COLO668 (cell line): ENCODE data around the gene PLAC1.

Experiments
- DNase-seq: peaks from one replicate; lab custom pipeline; 2025; ENCODE audit not compliant: unreplicated experiment; lab: John Stamatoyannopoulos, UW

The PLAC1 gene

DNA sequence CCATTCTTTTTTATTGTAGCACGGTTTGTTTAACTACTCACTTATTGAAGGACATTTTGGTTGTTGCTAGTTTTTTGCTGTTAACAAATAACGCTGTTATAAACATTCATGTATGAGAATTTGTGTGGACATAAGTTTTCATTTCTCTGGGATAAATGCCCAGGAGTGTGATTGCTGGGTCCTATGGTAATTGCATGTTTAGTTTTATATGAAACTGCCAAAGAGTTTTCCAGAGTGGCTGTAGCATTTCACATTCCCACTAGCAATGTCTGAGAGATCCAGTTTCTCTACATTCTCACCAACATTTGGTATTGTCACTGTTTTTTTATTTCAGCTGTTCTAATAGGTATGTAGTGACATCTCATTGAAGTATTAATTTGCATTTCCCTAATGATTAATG is 66.8 kb downstream of the PLAC1 start:
- no peak for DNase-seq

DNA sequence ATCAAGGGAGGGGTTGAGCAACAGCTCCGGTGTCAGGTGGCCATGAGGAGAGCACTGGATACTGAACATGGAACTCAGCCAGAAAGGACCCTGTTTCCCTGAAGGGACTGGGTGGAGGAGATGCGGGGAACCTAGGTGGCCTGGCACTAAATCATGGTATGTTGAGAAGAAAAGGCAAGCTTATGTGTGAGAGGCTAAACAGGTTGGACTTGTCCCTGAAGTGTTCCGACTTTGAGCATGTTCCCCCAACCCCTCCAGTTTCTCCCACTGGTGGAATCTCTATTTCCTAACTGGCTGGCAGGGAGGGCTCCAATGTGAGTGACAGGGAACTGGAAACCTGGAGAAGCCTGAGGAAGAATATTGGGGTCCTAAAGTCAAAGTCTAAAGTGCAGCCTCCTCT is 69.5 kb downstream of the PLAC1 start:
- no peak for DNase-seq

DNA sequence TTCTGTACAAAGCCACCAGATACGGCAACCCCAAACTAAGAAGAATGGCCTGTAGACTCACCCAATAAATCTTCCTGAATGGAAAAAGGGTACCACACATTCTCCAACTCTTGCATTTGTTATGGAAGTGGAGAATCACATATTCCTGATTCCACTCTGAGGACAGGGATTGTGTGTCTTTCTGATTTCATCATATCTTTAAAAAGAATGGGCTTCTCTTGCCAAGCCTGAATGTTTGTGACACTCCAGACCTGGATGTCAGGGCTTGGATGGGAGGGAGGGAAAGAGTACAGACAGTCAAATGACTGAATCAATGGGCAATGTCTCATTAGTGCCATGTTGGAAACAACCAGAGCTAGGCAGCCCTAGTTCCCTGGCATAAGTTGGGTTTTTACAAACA is 77.4 kb downstream of the PLAC1 start:
- DNase-seq = no peak

- DNase-seq = no peak
Measured at GRCh38 chrX:134573683-134574035, 84.6 kb downstream of the PLAC1 start.

DNA sequence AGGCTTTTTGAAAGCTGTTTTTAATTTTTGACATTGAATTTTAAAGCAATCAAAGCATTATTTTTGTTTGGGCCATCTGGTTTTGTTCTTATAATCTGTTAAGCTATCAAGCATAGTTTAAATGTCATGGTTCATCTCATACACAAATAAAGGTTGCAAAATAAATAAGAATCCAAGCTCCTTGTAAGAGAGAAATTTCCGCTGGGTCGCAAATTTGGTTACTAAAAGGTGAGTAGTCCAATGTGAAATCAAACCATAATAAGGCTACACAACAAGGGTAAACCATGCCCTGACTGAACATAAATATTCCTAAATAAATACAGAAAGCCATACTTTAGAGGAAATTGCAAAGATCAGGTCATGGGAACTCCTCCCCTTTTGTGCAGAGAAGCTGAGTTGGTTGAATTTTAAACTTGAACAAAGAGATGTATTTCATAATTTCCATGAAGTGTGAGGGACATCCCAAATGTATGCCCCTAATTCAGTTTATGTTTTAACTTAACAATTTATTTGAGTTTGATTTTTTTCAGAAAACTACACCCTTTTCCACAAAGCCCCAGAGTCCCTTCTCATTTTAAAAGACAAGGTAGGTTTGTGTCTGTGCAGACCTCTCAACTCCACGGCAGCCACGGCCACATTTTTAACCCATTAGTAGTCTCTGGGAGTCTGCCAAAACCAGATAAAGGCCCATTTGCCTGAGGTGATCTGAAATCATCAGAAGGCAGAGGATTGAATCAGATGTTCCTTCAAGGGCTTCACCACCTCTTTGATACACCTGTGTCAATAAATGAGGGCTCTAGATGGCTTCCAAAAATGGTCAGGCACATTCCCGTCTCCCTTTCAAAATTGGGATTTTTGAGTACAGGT is 85.2 kb downstream of the PLAC1 start:
- DNase-seq = no peak

GRCh38 chrX:134571796-134572195 is 86.5 kb downstream of the PLAC1 start:
- no peak for DNase-seq

GRCh38 chrX:134570899-134571298 is 87.4 kb downstream of the PLAC1 start:
- DNase-seq = no peak

DNA sequence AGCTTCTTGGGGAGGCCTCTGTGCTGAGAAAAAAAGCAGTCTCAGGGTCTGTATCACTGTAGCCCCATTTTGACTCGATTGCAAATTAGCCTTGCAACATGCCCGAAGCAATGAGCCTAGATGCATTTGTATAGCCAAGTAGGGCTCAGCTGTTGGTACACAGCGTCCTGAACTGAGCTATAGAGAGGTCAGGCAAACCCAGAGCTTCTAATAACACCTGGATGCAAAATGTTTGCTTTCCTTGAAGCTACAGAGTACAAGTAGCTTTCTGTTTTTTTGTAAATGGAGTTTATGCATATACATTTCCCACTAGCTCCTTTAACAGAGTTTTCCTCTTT is 87.8 kb downstream of the PLAC1 start:
- DNase-seq = no peak

- no peak for DNase-seq
Measured at GRCh38 chrX:134569306-134569705, 89.0 kb downstream of the PLAC1 start.

- no peak for DNase-seq
Measured at GRCh38 chrX:134568285-134569016, 89.8 kb downstream of the PLAC1 start.

- no peak for DNase-seq
Measured at GRCh38 chrX:134566506-134566905, 91.8 kb downstream of the PLAC1 start.

GRCh38 chrX:134562002-134562401 is 96.3 kb downstream of the PLAC1 start:
- DNase-seq = no peak

- no peak for DNase-seq
Measured at GRCh38 chrX:134558133-134558532, 100.1 kb downstream of the PLAC1 start.

GRCh38 chrX:134554291-134554690 is 104.0 kb downstream of the PLAC1 start:
- DNase-seq = no peak

GRCh38 chrX:134552351-134552750 is 105.9 kb downstream of the PLAC1 start:
- DNase-seq = no peak

DNA sequence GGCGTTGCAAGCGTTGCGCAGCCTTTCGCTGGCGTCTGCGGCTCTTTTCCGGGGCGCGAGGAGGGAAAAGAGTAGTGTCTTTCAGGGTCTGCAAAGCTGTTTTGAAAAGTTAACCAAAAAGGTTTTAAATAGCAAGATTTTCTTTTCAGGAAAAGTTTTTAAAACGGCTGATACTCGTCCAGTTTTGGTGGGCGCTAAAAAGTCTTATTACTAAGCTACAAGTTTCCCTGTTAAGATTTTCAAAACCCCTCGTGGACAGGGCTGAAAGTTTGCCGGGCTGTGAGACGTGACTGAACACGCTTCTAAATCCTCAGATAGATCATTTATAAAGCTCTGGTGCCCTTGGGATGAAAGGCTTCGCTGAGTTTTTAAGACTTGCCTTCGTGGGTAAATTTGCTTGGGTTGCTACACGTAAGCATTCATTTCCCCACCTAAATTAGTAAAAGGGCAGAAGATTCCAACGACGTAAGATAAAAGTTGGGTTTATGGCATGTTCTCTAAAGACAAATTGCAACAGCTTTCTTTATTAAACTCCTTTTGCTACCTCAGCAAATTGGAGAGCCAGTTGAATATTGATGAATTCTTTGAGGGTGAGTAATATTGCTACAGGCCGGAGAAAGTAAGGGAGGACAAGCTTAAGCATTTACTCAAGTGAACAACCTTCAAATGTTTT is 106.8 kb downstream of the PLAC1 start:
- no peak for DNase-seq

DNA sequence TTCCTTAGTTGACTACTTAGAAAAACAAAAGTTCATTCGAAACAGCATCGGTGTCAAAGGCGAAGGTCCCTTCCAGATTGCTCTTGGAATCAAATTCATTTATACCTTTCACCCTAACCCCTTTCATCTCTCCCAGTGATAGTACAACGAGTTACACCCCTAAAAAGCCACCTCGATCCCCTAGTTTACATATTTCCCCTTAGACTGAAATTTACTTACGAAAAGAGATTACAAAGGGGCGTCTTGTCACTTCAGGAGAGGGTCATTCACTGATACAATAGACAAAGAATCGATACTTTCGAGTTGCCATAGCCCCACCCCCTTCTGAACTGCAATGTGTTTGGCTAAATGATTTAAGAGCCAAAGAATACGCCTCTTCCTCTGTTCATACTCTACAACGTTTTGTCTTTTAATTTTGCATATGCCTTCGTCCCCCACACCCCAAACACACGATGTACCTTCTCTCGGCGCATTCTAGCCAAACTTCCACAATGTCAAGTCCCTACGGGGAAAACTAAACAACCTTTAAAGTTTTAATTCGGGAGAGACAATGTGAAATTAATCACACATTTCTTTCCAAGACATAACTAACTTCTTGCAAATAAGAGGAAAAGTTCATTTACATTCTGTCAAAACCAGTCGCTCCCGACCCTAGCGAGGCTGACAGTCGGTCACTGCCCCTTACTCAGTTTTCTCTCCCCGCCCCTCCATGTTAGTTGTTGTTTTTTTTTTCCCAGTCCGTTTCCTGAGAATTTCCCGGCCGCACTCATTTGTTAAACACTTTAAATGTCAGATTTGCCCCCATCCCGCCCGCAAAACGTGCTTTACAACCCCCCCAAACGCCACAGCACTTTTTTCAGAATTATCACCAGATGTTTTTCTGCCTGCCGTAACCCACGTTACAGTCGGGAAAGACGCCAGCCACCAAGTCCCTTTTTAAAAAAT is 109.7 kb downstream of the PLAC1 start:
- no peak for DNase-seq

DNA sequence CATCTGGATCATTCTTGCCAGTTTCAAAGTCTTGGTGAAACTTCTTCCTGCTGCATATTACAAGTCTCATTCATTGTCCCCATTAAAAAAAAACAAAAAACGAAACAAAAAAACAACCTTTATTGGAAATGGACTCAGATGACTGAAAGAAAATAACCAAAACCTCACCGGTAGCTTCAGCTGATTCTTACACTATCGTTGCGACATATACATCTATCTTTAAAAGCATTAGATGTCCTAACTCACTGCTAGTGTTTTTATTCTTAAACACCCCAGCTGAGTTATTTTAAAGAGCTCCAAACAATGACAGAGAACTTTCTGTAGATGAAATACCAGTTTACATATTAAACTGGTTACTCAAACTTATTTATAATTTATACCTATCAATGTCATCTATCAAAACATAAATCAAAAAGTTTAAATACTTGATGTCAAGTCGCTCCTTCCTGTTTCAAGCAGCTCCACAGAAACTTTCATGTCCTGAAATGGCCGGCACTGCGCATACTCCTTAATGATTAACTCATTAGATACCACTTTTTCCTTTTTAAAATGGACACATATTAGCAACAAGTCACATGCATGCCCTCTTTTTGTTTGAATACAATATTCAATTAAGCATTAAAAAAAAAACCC is 111.1 kb downstream of the PLAC1 start:
- DNase-seq = no peak

DNA sequence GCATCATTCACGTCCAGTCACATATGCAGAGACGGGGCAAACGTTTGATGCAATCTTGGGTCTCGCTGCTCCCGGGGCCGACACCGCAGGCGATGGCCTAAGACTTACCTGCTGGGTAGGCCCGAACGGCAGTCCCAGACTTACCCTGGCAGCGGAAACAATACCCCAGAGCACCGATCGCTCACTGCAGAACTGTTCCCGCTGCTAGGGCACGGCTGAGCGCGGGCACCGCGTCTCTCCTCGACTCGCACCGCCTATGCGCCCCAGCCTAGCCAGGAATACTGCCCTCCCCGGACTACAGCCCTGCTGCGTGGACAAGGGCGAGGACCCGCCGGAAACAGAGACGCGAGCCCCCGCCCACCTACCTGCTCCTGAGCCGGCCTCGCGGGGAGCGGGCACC is 112.1 kb downstream of the PLAC1 start:
- no peak for DNase-seq

- no peak for DNase-seq
Measured at GRCh38 chrX:134545510-134545909, 112.8 kb downstream of the PLAC1 start.
